HCT116 (cell line): ENCODE data around the gene TLR5. TPM values are rescaled to one million over a fixed set of nuclear protein-coding genes. Genes with fewer than 3 reads are reported as not detected.

Experiments
- ATAC-seq: fragments of 200-7000 bp; cut with Tn5 transposase; 2 replicates; pipeline ENCODE4 v1.9.1; 2020; ENCODE audit warnings: mild to moderate bottlenecking, moderate library complexity
- BruUV-seq: library from RNA; stranded (reverse); fragments of 400-500 nt; replicated peaks from 2 replicates; lab custom pipeline; 2021; lab: Mats Ljungman, UMichigan
- CTCF ChIA-PET: fragments of 300-600 bp; sonication (Branson Sonifier 250); formaldehyde crosslinking; loops from one replicate; lab custom pipeline; 2021; ENCODE audit warnings: antibody characterized with exemption; lab: Charles Lee
- POLR2A ChIA-PET: fragments of 300-600, 350-600 bp; sonication (Branson Sonifier 250); formaldehyde crosslinking; loops from one replicate; lab custom pipeline; 2021; ENCODE audit warnings: antibody characterized with exemption; lab: Charles Lee
- RAD21 ChIA-PET, 2 experiments: fragments of 300-600 bp; sonication (Branson Sonifier 250); formaldehyde crosslinking; loops; one replicate each; lab custom pipeline; 2023; ENCODE audit warnings: low total read pairs in 2 of 2; ENCODE audit not compliant: uncharacterized antibody in 2 of 2, unreplicated experiment in 2 of 2, low non-redundant PET in 1 of 2; lab: Charles Lee
- DNase-seq: peaks from one replicate; pipeline ENCODE4 v3.0.0-alpha.2; 2010; ENCODE audit warnings: low read depth, low spot score
- H2AFZ ChIP-seq: fragments of 200-600 bp; shearing (Covaris generic), sonication (generic); 2 replicates; pipeline ENCODE4 v1.6.1; 2017; ENCODE audit warnings: low read depth, mixed run types, mixed read lengths, antibody characterized with exemption, low read length; ENCODE audit not compliant: poor library complexity, severe bottlenecking
- H3K27ac ChIP-seq: 2 replicates; pipeline ENCODE4 v1.5.1; 2012; ENCODE audit warnings: low read depth, low read length
- H3K27me3 ChIP-seq: fragments of 200-600 bp; sonication (generic); 2 replicates; pipeline ENCODE4 v1.6.1; 2016; ENCODE audit warnings: mixed run types, low read length, mixed read lengths; ENCODE audit not compliant: insufficient read depth
- H3K36me3 ChIP-seq, 2 experiments: fragments of 200-500 bp in 1 of 2; fragments of 200-600 bp in 1 of 2; sonication (Bioruptor generic) in 1 of 2; sonication (generic) in 1 of 2; 2 replicates each; pipeline versions ENCODE4 v1.5.1 to v1.6.1; 2014 to 2016; ENCODE audit warnings: low read length in 2 of 2, inconsistent platforms in 1 of 2, mixed read lengths in 1 of 2, mixed run types in 1 of 2; ENCODE audit not compliant: insufficient read depth in 2 of 2, control insufficient read depth in 1 of 2
- H3K4me1 ChIP-seq, 2 experiments: fragments of 200-600 bp in 1 of 2; sonication (generic) in 1 of 2; 2 replicates each; pipeline versions ENCODE4 v1.5.1 to v1.6.1; 2012 to 2017; ENCODE audit warnings: low read length in 2 of 2, inconsistent platforms in 1 of 2, mild to moderate bottlenecking in 1 of 2, mixed read lengths in 1 of 2, mixed run types in 1 of 2, moderate library complexity in 1 of 2; ENCODE audit not compliant: insufficient read depth in 2 of 2, control insufficient read depth in 1 of 2
- H3K4me2 ChIP-seq: fragments of 200-600 bp; sonication (generic); 2 replicates; pipeline ENCODE4 v1.6.1; 2017; ENCODE audit warnings: mixed run types, low read length, mixed read lengths
- H3K4me3 ChIP-seq, 2 experiments: fragments of 200-600 bp in 1 of 2; sonication (generic) in 1 of 2; replicated peaks in 1 of 2; 2 replicates each; pipeline ENCODE4 v1.5.1; 2011 to 2016; ENCODE audit warnings: low read length in 2 of 2, control low read depth in 1 of 2, low read depth in 1 of 2, mild to moderate bottlenecking in 1 of 2, mixed read lengths in 1 of 2, mixed run types in 1 of 2
- H3K79me2 ChIP-seq: fragments of 200-600 bp; sonication (generic); 2 replicates; pipeline ENCODE4 v1.6.1; 2017; ENCODE audit warnings: mild to moderate bottlenecking, mixed run types, low read length, moderate library complexity, mixed read lengths; ENCODE audit not compliant: insufficient read depth
- H3K9ac ChIP-seq: fragments of 200-600 bp; sonication (generic); 2 replicates; pipeline ENCODE4 v1.6.1; 2016; ENCODE audit warnings: low read length, mixed read lengths
- H3K9me2 ChIP-seq: fragments of 200-600 bp; sonication (generic), shearing (Covaris generic); 2 replicates; pipeline ENCODE4 v1.6.1; 2017; ENCODE audit warnings: mixed run types, mild to moderate bottlenecking, moderate library complexity; ENCODE audit not compliant: insufficient read depth
- H3K9me3 ChIP-seq, 2 experiments: fragments of 200-500 bp in 1 of 2; fragments of 200-600 bp in 1 of 2; sonication (Bioruptor generic) in 1 of 2; sonication (generic) in 1 of 2; 2 replicates each; pipeline ENCODE4 v1.6.1; 2014 to 2017; ENCODE audit warnings: low read length in 2 of 2, mixed read lengths in 2 of 2, inconsistent platforms in 1 of 2, low read depth in 1 of 2, mild to moderate bottlenecking in 1 of 2, mixed run types in 1 of 2, moderate library complexity in 1 of 2; ENCODE audit not compliant: control insufficient read depth in 1 of 2, insufficient read depth in 1 of 2
- H4K20me1 ChIP-seq: fragments of 200-600 bp; sonication (generic), shearing (Covaris generic); 2 replicates; pipeline ENCODE4 v1.6.1; 2017; ENCODE audit warnings: mixed run types, mild to moderate bottlenecking, moderate library complexity; ENCODE audit not compliant: insufficient read depth
- ATF3 ChIP-seq: IDR thresholded peaks from 2 replicates; pipeline ENCODE4 v1.6.1; 2012
- CTCF ChIP-seq, 3 experiments: fragments of 200-600 bp in 1 of 3; sonication (generic) in 1 of 3; IDR thresholded peaks in 2 of 3; conservative IDR thresholded peaks in 1 of 3; 2 replicates each; pipeline ENCODE4 v1.5.1; 2012 to 2017; ENCODE audit warnings: low read depth in 2 of 3, low read length in 2 of 3, antibody characterized with exemption in 1 of 3, borderline replicate concordance in 1 of 3, control low read depth in 1 of 3, mild to moderate bottlenecking in 1 of 3, mixed read lengths in 1 of 3, mixed run types in 1 of 3, moderate library complexity in 1 of 3; ENCODE audit not compliant: insufficient read depth in 1 of 3
- EGR1 ChIP-seq: IDR thresholded peaks from 2 replicates; pipeline ENCODE4 v1.6.1; 2012; ENCODE audit warnings: low read depth
- EZH2phosphoT487 ChIP-seq: fragments of 200-600 bp; IDR thresholded peaks from 2 replicates; pipeline ENCODE4 v1.6.1; 2018; ENCODE audit warnings: antibody characterized with exemption, borderline replicate concordance
- FOSL1 ChIP-seq: IDR thresholded peaks from 2 replicates; pipeline ENCODE4 v1.6.1; 2012; ENCODE audit warnings: low read depth
- JUND ChIP-seq: IDR thresholded peaks from 2 replicates; pipeline ENCODE4 v1.6.1; 2012
- POLR2A ChIP-seq: IDR thresholded peaks from 2 replicates; pipeline ENCODE4 v1.7.0; 2011; ENCODE audit warnings: borderline replicate concordance; ENCODE audit not compliant: insufficient read depth, insufficient read length; ENCODE audit errors: extremely low read depth
- POLR2AphosphoS5 ChIP-seq: IDR thresholded peaks from 2 replicates; pipeline ENCODE4 v1.6.1; 2011; ENCODE audit warnings: mild to moderate bottlenecking, low read depth, low read length, moderate library complexity
- SIN3A ChIP-seq: IDR thresholded peaks from 2 replicates; pipeline ENCODE4 v1.6.1; 2012; ENCODE audit warnings: low read depth
- SRF ChIP-seq: IDR thresholded peaks from 2 replicates; pipeline ENCODE4 v1.6.1; 2012; ENCODE audit warnings: low read depth
- YY1 ChIP-seq: IDR thresholded peaks from 2 replicates; pipeline ENCODE4 v1.6.1; 2011; ENCODE audit warnings: low read length, low read depth, moderate library complexity, mild to moderate bottlenecking; ENCODE audit not compliant: insufficient replicate concordance; ENCODE audit errors: extremely low read depth
- ZBTB33 ChIP-seq: IDR thresholded peaks from 2 replicates; pipeline ENCODE4 v1.6.1; 2011; ENCODE audit warnings: mild to moderate bottlenecking, low read length, moderate library complexity; ENCODE audit not compliant: insufficient replicate concordance; ENCODE audit errors: extremely low read depth
- ZFX ChIP-seq: fragments of 450-650 bp; IDR thresholded peaks from 2 replicates; pipeline ENCODE4 v1.6.1; 2017
- ZNF274 ChIP-seq: fragments of 200-500 bp; sonication (Bioruptor generic); IDR thresholded peaks from 2 replicates; pipeline ENCODE4 v1.6.1; 2014; ENCODE audit warnings: mild to moderate bottlenecking, low read depth, low read length, inconsistent platforms
- intact Hi-C: fragments of 100-400 bp; cut with micrococcal nuclease; formaldehyde crosslinking; loops from 2 replicates; pipeline ENCODE4 v1.10.0; 2022
- total RNA-seq: library from RNA; stranded (reverse); gene quantifications from one replicate; pipeline ENCODE4 v1.2.1, GENCODE V29; 2021; ENCODE audit not compliant: unreplicated experiment

The TLR5 gene
- total RNA-seq, 1 experiment from 2014 or later: 1.2 TPM

GRCh38 chr1:223118418-223118817, 24.6 kb downstream of the TLR5 start:
- intact Hi-C loops: no loop called here
- no peaks in the 10 kb centered on the region for H3K9me2 ChIP-seq
- H3K36me3 ChIP-seq: no peaks in the 10 kb centered on the region
- H3K79me2 ChIP-seq: no peaks in the 10 kb centered on the region
- no peak for DNase-seq
- no peaks in the 10 kb centered on the region for H3K9me3 ChIP-seq
- H4K20me1 ChIP-seq: no peaks in the 10 kb centered on the region
- H3K9ac ChIP-seq: no peak overlapping the region
- no peak for ATAC-seq
- ChIA-PET CTCF (interaction anchor here (1.1 kb wide), 1 partner anchor 15 kb away, joined by 6 read pairs; no protein-coding TSS in a partner anchor), RAD21 (no interaction called here), POLR2A (no interaction called here)
- no peak overlapping the region for H3K27ac ChIP-seq
- BruUV-seq: no TSS peak
- no peak overlapping the region for H3K4me3 ChIP-seq
- no peaks in the 10 kb centered on the region for H3K27me3 ChIP-seq
- no peak overlapping the region for H2AFZ ChIP-seq
- peaks cover 4 to 17% of the 10 kb centered on the region in 2 experiments; a peak in 3 of 4 replicates for H3K4me1 ChIP-seq
- TF ChIP-seq SRF (no peak), ZFX (no peak), ZBTB33 (no peak), JUND (no peak), FOSL1 (no peak), YY1 (no peak)
- no peak overlapping the region for H3K4me2 ChIP-seq

GRCh38 chr1:223116950-223117349, 26.1 kb downstream of the TLR5 start:
- H3K79me2 ChIP-seq: no peaks in the 10 kb centered on the region
- no peaks in the 10 kb centered on the region for H4K20me1 ChIP-seq
- no peak overlapping the region for H2AFZ ChIP-seq
- H3K36me3 ChIP-seq: no peaks in the 10 kb centered on the region
- ChIA-PET POLR2A (no interaction called here), CTCF (interaction anchor here (1.2 kb wide), 1 partner anchor 8 kb away, joined by 3 read pairs; no protein-coding TSS in a partner anchor), RAD21 (no interaction called here)
- no peaks in the 10 kb centered on the region for H3K9me3 ChIP-seq
- no peaks in the 10 kb centered on the region for H3K9me2 ChIP-seq
- H3K4me1 ChIP-seq: peaks cover 4 to 12% of the 10 kb centered on the region in 2 experiments; a peak in 3 of 4 replicates
- ATAC-seq: no peak
- no peak overlapping the region for H3K4me2 ChIP-seq
- H3K27ac ChIP-seq: no peak overlapping the region
- BruUV-seq: no TSS peak
- no peak overlapping the region for H3K4me3 ChIP-seq
- DNase-seq: no peak
- H3K27me3 ChIP-seq: no peaks in the 10 kb centered on the region
- intact Hi-C loops: no loop called here
- H3K9ac ChIP-seq: no peak overlapping the region
- TF ChIP-seq POLR2A (no peak), CTCF (IDR thresholded peaks at IDR 0.05 in 2 of 3, conservative IDR thresholded peaks at IDR 0.05 in 1 of 3; ENCODE audit: borderline replicate concordance in 1 of 3, insufficient read depth in 1 of 3, low read depth in 2 of 3, low read length in 2 of 3) (no peak), ZBTB33 (no peak), JUND (no peak), EZH2phosphoT487 (no peak), ATF3 (no peak), EGR1 (no peak), SIN3A (no peak), YY1 (no peak), FOSL1 (no peak), ZNF274 (no peak), POLR2AphosphoS5 (no peak)
